GM03348 (cell line): ENCODE results near the gene RCOR1.
"Not testable (repeated sequence)": the region's sequence is repeated elsewhere in the genome, so short reads cannot be mapped to it uniquely, and the experiment has no call there.

Experiments
- DNase-seq: peaks from one replicate; pipeline ENCODE4 v3.0.0; 2012; ENCODE audit warnings: low spot score

The RCOR1 gene

GRCh38 chr14:102571043-102571442 lies 21.4 kb upstream of the RCOR1 start:
- no peak for DNase-seq

- no peak for DNase-seq
Measured at GRCh38 chr14:102571478-102572042, 20.9 kb upstream of the RCOR1 start.

- not testable (repeated sequence) for DNase-seq
Measured at GRCh38 chr14:102573161-102573560, 19.3 kb upstream of the RCOR1 start.

- DNase-seq, result no peak
Measured at GRCh38 chr14:102573591-102574046, 18.8 kb upstream of the RCOR1 start.

- no peak for DNase-seq
Measured at GRCh38 chr14:102574281-102575159, 17.9 kb upstream of the RCOR1 start.

- no peak for DNase-seq
Measured at GRCh38 chr14:102575160-102575845, 17.1 kb upstream of the RCOR1 start.

GRCh38 chr14:102575846-102576428 lies 16.5 kb upstream of the RCOR1 start:
- not testable (repeated sequence) for DNase-seq

- DNase-seq, result no peak
Measured at GRCh38 chr14:102578821-102579220, 13.6 kb upstream of the RCOR1 start.

- DNase-seq, result peak; percentile 78
Measured at GRCh38 chr14:102579696-102580549, 12.5 kb upstream of the RCOR1 start.

GRCh38 chr14:102580550-102581110 lies 11.8 kb upstream of the RCOR1 start:
- DNase-seq, result peak; percentile 32

GRCh38 chr14:102581193-102581592 lies 11.3 kb upstream of the RCOR1 start:
- DNase-seq, result no peak

GRCh38 chr14:102583726-102584125 lies 8.7 kb upstream of the RCOR1 start:
- no peak for DNase-seq

GRCh38 chr14:102584871-102585869 lies 7.3 kb upstream of the RCOR1 start:
- DNase-seq, result no peak

- DNase-seq, result no peak
Measured at GRCh38 chr14:102586420-102587104, 5.9 kb upstream of the RCOR1 start.

- no peak for DNase-seq
Measured at GRCh38 chr14:102588821-102589220, 3.6 kb upstream of the RCOR1 start.

- no peak for DNase-seq
Measured at GRCh38 chr14:102589761-102590290, 2.6 kb upstream of the RCOR1 start.

GRCh38 chr14:102590667-102591099 lies 1.8 kb upstream of the RCOR1 start:
- DNase-seq, result peak; percentile 55

- peak; percentile 54 for DNase-seq
Measured at GRCh38 chr14:102591372-102591943, 991 bp upstream of the RCOR1 start.

GRCh38 chr14:102592763-102593060 lies 263 bp downstream of the RCOR1 start:
- DNase-seq, result no peak
